ENCODE results near the gene LCN15.
A peak's percentile ranks its signal among the peaks of the same experiment; 100 is the strongest.
"Not testable (repeated sequence)": the region's sequence is repeated elsewhere in the genome, so short reads cannot be mapped to it uniquely, and the experiment has no call there.

Gene LCN15

DNA sequence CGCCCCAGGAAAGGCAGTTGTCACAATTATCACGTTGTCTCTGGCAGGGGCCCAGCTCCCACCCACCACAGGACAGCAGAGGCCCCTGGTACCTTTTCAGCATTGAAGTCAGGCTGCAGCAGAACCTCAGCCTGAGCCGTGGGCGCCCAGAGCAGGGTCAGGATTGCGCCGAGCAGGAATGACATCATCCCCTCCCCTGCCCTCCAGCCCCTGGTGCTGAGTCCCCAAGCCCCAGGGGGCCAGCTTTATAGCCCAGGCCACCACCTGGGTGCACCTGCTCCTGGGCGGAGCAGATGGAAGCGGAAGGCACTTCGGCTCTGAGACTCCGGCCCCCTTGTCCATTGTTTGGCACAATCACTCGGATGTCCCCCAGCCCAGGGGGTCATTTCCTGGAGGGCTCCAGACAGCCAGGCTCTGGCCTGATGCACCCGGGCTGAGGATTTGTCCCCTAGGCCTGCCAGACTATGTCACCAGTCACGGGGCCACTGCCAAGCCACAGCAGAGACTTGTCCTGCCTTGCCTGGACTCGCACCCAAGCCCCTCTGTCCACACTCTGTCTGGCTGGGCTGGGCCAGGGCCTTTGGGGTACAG lies at the start of gene LCN15:
Gene LCN15, minus strand, starts transcription at position 218 of the 591 bp plus-strand sequence. Its CDS starts 30 bp downstream, at position 188.
- peak; percentile 73 for DNase-seq

- peak; percentile 17 for DNase-seq
Observed at GRCh38 chr9:136808806-136809158, 44.5 kb upstream of the LCN15 start.

GRCh38 chr9:136808075-136808805 lies 43.9 kb upstream of the LCN15 start:
- no peak for DNase-seq

DNA sequence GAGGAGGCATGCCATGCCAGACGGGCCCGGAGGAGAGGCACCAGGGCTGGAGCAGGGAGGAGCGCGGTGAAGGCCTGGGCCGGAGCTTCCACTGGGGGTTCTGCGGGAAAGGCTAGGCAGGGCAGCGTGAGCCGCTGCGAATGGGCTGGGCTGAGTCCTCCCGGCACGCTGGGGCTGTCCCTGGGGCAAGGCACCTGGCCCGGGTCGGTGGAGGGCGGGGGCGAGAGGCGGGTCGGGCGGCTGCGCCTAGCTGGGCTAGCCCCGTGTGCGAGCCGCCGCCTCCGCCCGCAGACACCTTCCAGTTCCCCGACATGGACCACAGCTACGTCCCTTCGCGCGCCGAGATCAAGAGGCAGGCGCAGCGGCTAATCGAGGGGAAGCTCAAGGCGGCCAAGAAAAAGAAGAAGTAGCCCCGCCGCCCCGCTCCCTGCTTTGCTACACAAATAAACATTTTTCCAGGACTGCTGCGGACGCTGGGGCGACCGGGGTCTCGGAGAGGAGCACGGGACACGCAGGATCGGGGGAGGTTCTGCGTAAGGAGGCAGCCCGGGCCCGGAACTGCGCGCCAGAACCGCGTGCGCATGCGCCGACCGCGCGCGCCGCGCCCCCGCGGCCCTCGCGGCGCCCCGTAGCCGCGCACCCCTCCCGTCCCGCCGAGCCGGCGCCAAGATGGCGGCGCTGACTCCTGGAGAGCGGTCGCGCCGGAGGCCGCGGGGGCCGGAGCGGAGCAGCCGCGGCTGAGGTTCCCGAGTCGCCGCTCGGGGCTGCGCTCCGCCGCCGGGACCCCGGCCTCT lies 43.2 kb upstream of the LCN15 start, which contains the start of gene RABL6:
Gene RABL6, plus strand, starts transcription at position 668 of the 794 bp plus-strand sequence. CDS start 249 bp downstream, outside the sequence.
- peak; percentile 57 for DNase-seq

- no peak for DNase-seq
Observed at GRCh38 chr9:136806631-136807201, 42.4 kb upstream of the LCN15 start.

- DNase-seq: no peak
Observed at GRCh38 chr9:136806067-136806466, 41.7 kb upstream of the LCN15 start.

- no peak for DNase-seq
Observed at GRCh38 chr9:136805207-136805740, 41.0 kb upstream of the LCN15 start.

- DNase-seq: no peak
Observed at GRCh38 chr9:136804509-136805206, 40.3 kb upstream of the LCN15 start.

DNA sequence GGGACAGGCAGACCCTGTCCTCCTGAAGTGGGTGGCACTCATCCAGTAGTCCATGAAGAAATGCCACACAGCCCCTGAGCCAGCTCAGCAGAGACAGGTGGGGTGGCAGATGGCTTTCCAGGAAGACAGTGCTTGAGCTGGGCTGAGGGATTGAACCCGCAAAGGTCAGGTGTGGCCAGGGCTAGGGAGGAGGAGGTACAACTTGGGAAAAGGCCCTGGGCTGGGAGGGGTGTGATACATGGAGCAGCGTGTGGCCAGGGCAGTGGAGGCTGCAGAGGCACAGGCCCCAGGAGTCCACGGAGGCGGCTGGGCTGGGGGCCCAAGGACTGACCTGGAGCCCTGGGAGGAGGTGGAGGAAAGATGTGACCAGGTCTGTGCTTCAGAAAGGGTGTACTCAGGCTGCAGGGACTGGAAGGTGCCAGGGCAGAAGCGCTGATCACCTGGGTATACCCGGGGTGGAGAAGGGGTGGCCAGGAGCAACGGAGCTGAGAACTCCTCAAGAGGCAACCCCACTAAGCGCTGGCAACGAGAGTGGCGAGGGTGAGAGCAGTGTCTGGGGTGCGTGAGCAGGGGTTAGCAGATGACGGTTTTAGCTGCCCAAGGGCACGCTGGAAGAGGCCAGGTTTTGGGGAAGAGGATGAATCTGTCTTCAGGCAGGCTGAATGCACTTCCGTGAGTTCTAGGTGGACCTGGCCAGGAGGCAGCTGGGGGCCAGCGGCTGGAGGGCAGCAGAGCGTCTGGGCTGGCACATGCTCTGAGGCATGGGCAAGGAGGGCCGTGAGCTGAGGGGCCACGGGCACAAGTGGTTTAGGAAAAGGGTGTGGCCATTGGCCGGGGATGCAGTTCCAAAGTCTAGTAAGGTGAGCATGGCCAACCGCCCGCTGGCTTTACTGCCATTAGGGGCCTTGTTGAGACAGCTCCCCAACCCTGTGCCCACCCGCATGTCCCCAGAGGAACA lies 39.5 kb upstream of the LCN15 start:
- DNase-seq: no peak

GRCh38 chr9:136803009-136803550 lies 38.8 kb upstream of the LCN15 start:
- not testable (repeated sequence) for DNase-seq

DNA sequence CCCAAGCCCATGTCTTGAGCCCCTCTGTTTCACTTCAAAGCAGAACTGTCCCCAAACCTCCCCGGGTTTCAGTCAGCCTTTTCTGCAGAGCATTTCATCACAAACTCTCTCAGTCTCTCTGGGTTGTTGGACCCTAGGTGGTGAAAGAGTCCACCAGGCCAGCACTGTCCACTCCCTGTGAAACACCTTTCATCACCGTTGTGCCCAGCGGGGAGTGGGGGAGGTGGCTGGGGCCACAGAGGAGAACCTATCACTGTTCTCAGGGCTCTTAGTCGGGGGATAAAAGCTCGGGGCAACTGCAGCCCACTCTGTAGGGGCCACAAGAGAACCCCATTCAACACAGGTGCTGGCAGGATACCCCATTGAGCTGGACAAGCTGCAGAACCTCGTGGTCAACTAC lies 38.0 kb upstream of the LCN15 start:
- no peak for DNase-seq

GRCh38 chr9:136799854-136800657 lies 35.7 kb upstream of the LCN15 start:
- DNase-seq: peak; percentile 83

DNA sequence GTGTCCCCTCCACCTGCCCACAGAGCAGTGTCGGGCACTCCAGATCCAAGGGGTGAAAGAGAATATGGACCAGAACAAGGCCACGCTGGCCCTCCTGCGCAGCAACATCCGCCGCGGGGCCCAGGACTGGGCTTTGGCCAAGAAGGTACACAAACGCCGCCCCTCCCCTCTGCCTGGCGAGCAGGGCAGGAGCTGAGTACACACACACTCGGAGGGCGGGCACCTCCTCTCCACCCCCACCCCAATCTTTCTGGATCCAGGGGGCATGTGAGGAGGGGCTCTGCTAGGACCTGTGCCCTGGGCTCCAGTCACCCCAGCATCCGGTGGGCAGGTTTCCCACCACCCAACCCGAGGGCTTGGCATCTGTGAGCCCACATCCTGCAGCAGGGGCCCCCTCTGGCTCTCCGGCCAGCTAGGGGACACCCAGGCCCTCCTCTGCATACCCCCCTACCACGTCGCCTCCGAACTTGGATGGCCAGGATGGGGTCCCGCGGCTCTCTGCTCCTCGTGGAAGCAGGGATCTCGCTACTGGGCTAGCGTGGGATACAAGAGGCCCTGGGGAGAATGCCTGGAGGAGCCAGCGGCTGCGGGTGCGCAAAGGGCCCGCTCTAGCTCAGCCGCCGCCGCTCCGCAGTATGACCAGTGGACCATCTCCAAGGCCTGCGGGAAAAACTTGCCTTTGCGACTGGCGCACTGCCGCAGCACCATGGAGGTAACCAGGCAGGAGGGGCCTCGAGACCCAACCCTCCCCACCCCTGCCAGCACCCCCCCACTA lies 34.9 kb upstream of the LCN15 start:
- peak; percentile 69 for DNase-seq

GRCh38 chr9:136798708-136799078 lies 34.4 kb upstream of the LCN15 start:
- DNase-seq: no peak

DNA sequence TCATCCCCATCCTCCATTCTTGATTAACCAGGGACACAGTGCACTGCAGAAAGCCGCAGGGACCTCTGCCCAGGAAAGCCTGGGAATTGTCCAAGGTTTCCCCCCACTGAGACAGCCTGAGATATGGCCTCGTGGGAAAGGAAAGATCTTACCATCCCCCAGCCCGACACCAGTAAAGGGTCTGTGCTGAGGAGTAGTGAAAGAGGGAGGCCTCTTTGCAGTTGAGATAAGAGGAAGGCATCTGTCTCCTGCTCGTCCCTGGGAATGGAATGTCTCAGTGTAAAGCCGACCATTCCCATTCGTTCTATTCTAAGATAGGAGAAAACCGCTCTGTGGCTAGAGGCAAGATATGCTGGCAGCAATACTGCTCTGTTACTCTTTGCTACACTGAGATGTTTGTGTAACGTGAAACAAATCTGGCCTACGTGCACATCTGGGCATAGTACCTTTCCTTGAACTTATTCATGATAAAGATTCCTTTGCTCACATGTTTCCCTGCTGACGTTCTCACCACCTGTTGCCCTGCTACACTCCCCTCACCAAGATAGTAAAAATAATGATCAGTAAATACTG lies 32.5 kb upstream of the LCN15 start:
- not testable (repeated sequence) for DNase-seq

DNA sequence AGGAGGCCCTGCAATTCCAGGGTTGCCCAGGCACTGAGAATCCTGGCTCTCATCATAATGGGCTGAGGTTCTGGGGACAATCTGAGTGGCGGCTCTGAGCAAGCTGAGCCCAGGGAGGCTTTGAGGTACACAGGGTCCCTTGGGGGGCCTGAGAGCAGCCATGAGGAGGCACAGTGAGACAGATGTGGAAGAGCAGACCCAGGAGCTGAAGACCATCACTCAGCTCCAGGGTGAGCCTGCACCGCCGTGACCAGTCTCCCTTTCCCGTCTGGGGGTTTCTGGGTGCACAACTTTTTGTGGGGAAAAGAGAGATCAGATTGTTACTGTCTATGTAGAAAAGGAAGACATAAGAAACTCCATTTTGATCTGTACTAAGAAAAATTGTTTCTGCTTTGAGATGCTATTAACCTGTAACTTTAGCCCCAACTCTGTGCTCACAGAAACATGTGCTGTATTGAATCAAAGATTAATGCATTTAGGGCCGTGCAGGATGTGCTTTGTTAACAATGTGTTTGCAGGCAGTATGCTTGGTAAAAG lies 32.0 kb upstream of the LCN15 start, which contains the start of gene CCDC183:
Gene CCDC183, plus strand, starts transcription at position 101 of the 537 bp plus-strand sequence. Its CDS starts 60 bp downstream, at position 161.
- DNase-seq: no peak

DNA sequence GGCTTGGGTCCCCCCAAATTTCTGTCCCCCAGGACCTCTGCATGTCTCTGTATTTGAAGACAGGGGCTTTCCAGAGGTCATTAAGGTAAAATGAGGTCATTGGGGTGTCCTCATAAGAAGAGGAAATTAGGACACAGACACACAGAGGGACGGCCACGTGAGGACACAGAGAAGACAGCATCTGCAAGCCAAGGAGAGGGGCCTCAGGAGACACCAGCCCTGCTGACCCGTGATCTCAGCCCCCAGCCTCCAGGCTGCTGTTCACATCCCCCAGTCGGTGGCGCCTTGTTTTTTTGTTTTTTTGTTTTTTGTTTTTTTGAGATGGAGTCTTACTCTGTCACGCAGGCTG lies 30.7 kb upstream of the LCN15 start:
- DNase-seq: no peak

DNA sequence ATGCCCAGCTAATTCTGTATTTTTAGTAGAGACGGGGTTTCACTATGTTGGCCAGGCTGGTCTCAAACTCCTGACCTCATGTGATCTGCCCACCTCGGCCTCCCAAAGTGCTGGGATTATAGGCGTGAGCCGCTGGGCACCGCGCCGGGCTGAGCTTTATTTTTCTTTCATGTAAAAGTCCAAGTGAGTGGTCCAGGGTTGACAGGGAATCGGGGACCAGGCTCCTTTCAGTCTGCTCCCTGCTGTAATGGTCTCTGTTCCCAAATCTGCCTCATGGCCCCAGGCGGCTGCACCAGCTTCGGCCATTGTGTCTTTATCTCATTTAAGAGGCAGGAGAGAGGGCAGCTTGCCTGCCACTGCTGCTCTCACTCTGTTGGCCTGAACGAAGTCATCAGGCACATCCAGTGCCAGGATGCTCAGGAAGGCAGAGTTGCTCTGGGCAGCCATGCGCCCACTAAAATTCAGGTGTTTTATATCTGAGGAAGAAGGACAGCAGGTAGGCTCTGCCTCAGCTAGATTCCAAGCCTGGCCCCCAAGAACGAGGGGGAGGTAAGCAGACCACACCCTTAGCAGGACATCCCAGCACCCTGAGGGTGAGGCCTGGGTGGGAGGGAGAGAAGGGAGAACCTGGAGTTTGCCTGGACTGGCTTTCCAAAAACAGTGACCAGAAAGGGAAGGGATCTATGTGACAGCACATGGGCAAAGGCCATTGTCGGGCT lies 30.1 kb upstream of the LCN15 start:
- DNase-seq: no peak

Data from NCI-H510A treated with DMSO at 0.1 percent for 48 hours (cell line).